Measurements from ENCODE around the gene ST6GALNAC2.
"Not testable (repeated sequence)": the region's sequence is repeated elsewhere in the genome, so short reads cannot be mapped to it uniquely, and the experiment has no call there.

The ST6GALNAC2 gene

GRCh38 chr17:76537578-76538280 lies 47.9 kb downstream of the ST6GALNAC2 start, which contains the start of gene CYGB:
CYGB (minus strand) TSS chr17:76537709; CDS start chr17:76537542, 167 bp downstream.
- DNase-seq, result no peak

GRCh38 chr17:76537288-76537577 lies 48.4 kb downstream of the ST6GALNAC2 start:
- DNase-seq, result no peak

GRCh38 chr17:76536511-76537287 lies 49.0 kb downstream of the ST6GALNAC2 start:
- no peak for DNase-seq

GRCh38 chr17:76535788-76536510 lies 49.7 kb downstream of the ST6GALNAC2 start:
- no peak for DNase-seq

DNA sequence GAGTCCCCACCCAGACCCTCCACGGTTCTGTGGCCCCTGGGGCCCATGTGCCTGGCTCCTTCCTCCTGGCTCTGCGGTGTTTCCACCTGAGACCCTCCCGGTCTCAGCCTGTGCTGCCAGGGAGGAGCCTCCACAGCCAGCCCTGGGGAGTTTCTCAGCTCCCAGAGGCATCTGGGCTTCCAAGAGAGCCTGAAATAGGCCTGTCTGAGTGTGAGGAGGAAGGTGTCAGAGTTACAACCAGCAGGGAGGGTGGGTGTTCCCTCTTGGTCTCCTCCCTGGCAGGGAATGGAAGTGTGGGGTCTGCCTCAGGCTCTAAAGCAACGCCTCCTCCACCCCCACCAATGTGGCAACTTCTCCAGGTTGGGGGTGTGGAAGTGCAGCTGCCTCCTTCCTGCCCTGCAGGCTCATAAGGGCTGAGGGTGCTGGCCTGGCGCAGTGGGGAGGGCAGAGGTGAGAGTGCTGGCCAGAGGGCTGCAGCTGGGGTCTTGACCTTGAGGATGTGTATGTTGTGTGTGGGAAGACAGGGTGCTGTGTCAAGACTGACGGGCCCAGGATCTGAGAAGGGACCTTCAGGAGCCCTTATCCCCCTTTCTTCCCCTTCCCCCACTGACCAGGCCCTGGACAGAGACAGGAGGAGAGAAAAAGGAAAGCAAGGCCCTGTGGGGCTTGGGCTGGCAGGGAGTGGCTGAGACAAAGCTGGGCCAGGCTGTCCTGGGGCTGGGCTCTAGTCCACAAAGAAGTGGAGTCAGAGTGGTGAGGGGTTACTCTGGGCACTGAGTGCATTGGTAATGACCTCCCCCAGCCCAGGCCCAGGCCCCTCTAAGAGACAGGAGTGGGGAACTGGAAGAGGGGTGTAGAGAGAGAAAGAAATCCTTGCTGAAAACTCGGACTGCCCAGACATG lies 50.6 kb downstream of the ST6GALNAC2 start:
- DNase-seq, result no peak

GRCh38 chr17:76533640-76534359 lies 51.9 kb downstream of the ST6GALNAC2 start:
- DNase-seq, result not testable (repeated sequence)

- no peak for DNase-seq
Observed at GRCh38 chr17:76532072-76532651, 53.5 kb downstream of the ST6GALNAC2 start.

- no peak for DNase-seq
Observed at GRCh38 chr17:76531486-76532038, 54.1 kb downstream of the ST6GALNAC2 start.

GRCh38 chr17:76530811-76531485 lies 54.7 kb downstream of the ST6GALNAC2 start:
- no peak for DNase-seq

DNA sequence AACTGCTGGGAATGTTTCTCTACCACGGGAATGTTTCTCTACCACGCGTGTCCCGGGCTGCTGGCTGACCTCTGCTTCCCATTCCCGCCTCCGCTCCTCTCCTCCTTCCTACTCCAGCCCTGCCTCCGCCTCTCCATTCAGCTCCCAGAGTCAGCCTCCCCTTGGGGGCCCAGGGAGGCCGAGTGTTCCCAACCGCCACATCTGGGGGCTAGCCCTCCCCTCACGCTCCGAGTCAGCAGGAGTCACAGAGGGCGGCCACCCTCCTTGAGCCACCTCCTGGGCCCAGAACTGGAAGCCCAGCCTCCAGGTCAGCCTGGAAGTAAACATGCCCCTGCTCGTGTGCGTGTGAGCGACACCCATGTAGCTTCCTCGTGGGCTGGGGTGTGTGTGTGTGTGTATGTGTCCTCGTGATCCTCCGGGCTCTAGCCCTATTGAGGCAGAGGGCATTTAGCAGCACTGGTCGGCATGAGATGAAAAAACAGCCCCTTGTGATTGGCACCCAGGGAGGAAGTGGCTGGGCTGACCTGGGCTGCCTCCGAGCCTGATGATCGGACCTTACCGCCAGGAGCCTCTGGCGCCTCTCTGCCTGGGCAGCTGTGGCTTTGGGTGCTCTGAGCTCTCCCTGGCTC lies 55.5 kb downstream of the ST6GALNAC2 start:
- no peak for DNase-seq

GRCh38 chr17:76529224-76530094 lies 56.2 kb downstream of the ST6GALNAC2 start:
- no peak for DNase-seq

DNA sequence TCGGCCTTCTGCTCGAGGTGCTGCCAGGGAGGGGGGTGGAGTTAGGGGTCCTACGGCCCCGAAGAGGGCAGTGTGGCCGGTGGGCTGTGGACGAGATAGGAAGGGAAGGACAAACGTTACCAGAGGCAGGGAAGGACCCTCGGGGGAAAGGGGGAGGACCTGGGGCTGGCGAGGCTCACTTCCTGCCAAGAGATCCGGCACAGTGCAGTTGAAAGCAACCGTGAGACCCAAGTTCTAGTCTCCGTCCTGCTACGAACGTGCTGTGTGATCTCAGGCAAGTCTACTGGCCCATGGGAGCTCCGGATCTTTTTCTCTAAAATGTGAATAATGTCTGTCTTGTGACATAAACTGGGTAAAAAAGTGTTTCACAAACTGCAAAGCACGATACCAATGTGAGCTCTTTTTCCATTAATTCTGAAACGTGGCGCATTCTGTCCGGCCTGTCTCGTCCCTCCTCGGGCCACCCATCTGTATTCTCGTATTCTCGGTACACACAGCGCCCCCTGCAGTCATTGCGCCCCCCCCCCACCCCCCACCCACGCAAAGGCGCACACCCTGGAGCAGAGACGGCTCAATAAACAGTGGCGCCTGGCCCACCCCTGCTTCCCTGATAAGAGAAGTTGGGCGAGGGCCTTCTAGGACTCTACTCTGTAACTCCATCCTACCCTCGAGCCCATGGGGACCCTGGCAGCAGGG lies 57.0 kb downstream of the ST6GALNAC2 start:
- DNase-seq, result peak; percentile 38

DNA sequence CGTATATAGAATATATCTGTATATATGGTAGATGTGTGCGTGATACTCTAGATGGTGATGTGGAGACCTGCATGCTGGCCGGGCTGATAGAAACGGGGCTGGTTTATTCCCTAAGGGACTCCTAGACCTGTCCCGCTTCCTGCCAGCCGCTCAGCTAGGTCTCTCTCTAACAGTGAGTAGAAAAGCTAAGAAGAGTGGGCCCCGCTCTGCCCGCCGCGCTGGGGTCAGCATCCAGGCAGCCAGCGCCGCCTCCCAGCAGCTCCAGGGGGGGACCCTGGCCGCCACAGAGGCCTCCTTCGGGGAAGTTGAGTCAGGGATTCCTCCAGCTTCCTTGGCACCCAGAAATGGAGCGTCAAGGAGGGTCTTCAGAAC lies 57.5 kb downstream of the ST6GALNAC2 start:
- no peak for DNase-seq

GRCh38 chr17:76527430-76528111 lies 58.1 kb downstream of the ST6GALNAC2 start:
- no peak for DNase-seq

GRCh38 chr17:76527016-76527415 lies 58.6 kb downstream of the ST6GALNAC2 start:
- not testable (repeated sequence) for DNase-seq

DNA sequence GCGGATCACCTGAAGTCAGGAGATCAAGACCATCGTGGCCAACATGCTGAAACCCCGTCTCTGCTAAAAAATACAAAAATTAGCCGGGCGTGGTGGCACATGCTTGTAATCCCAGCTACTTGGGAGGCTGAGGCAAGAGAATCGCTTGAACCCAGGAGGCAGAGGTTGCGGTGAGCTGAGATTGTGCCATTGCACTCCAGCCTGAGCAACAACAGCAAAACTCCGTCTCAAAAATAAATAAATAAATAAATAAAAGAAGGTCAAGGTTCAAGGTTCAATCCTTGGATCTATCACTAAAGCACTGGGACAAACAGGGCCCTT lies 60.2 kb downstream of the ST6GALNAC2 start:
- DNase-seq, result not testable (repeated sequence)

DNA sequence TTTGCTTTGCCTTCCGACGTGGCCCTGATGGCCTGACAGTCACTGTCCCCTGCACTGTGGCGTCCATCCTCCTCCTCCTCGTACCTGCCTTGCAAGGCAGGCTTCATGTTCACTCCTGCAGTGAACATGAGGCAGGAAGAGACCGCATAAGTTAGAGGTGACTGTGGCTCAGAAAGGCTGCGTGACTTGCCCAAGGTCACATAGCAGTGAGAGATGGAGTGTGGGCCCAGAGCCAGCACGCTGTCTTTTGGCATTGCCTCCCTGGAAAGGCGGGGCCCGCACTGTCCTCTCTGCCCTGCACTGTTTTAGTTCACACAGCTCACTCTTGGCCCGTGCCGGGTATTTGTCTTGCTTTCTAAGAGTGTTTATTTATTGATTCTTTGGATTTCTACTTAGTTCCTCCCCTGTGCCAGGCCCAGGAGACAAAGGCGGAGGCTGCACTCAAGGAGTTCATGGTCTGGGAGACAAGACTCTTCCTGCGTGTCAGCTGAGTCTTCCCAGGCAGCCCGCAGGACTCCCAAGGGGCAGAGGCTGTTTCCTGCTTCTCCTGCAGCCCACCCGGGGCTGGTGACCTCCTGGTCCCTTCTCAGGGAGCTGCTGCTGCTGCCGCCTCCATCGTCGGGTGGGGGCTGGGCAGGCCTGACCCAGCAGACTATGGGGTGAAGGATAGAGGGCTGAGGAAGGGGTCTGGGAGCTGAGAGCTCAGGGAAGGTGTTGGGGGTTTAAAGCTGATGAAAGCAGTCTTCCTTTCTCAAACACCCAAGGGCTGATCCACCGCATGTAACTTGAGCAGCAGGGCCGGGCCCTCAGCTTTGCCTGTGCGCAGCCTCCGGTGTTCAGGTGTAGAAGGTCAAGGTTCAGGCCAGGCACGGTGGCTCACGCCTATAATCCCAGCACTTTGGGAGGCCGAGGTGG lies 60.8 kb downstream of the ST6GALNAC2 start:
- no peak for DNase-seq

Data from hematopoietic multipotent progenitor cell treated with erythropoietin and hydrocortisone succinate and interleukin-3 and kit ligand, for 8 days (in vitro differentiated cells).